ENCODE results near the gene KLHL30.
A peak's percentile ranks its signal among the peaks of the same experiment; 100 is the strongest.

KLHL30 gene, protein sequence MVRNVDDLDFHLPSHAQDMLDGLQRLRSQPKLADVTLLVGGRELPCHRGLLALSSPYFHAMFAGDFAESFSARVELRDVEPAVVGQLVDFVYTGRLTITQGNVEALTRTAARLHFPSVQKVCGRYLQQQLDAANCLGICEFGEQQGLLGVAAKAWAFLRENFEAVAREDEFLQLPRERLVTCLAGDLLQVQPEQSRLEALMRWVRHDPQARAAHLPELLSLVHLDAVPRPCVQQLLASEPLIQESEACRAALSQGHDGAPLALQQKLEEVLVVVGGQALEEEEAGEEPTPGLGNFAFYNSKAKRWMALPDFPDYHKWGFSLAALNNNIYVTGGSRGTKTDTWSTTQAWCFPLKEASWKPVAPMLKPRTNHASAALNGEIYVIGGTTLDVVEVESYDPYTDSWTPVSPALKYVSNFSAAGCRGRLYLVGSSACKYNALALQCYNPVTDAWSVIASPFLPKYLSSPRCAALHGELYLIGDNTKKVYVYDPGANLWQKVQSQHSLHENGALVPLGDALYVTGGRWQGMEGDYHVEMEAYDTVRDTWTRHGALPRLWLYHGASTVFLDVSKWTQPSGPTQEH

DNA sequence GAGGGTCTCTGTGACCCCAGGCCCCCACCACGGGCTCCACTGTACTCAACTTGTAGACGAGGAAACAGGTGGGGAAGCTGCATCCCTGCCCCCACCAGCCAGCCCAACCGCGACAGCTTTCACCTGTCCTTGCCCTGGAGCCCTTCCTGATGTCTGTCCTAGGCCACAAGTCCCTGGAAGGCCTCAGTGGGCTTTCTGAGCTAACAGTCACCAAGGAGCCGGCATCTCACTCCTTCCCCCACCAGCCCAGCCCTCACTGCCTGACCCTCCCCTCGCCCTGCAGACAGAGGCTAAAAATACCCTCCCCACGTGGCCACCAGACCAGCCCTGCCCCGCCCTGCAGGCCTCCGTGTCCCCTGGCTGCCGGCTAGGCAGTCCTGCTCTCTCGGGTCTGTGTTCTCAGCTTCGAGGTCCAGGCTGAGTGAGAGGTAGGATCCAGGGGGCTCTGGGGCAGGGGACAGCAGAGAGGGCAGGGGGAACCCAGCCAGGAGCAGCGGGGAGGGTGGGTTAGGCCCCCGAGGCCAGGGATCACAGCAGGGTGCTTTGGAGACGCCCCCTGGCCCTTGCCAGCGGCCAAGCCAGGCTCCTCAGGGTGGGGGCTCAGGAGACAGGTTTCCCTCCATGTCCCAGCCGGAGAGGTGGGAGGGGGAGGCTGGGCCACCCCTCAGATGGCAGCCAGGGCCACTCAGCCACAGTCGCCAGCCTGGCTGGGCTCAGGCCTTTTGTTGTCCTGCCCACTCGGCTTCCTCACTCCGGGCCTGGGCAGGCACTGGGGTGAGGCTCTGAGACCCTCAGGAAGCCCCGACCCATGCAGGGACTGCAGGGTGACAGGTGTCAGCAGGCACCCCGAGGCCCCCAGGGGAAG is at the start of gene KLHL30:
TSS of gene KLHL30 (plus strand) at position 338 of the 865 bp plus-strand sequence. CDS start 2,087 bp downstream, outside the sequence.
- no peak for DNase-seq (ENCODE audit: low spot score)

DNA sequence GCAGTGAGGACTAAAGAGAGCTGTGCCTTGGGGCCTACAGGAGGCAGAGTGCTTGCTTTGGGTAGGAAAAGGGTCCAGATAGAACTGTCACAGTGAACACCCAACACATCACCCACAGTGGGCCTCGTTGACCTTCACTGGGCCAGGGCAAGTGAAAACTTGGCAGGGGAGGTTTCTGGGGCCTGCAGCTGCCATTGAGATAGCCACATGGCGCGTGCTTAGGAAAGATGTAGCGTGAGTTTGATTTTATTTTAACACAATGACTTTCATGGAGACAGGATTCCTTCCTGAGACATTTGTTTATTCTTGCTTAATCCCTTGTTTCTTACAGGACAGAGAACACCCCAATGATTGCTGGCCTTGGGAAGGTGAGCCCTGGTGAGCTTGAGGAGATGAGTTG is 47.6 kb upstream of the KLHL30 start:
- no peak for DNase-seq (ENCODE audit: low spot score)

DNA sequence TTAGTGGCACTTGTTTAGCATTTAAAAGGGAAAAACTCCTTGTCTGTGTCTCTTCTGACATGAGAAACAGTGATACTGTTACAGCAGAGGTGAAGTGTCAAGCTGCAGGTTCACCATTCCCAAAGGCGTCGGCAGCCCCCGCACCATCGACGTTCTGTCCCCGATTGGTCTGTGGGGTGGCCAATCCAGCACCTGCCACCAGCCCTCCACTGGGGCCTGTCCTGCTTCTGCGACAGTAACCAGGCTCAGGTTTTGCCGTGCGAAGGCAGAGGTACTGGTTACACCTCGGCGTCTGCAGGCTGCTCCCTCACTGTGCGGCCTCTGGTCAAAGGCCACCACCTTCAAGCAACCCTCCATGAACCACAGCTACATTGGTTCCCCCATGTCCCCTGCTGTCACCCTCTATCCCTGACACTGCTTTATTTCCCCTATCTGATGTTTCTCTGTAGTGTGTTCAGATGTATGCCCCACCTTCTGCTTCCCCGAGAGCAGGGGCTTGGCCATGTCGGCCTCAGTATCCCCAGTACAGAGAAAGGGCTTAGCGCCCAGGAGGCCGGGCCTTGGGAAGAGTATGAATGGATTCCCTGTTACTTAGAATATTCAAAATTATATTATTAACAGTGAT is 46.9 kb upstream of the KLHL30 start:
- no peak for DNase-seq (ENCODE audit: low spot score)

DNA sequence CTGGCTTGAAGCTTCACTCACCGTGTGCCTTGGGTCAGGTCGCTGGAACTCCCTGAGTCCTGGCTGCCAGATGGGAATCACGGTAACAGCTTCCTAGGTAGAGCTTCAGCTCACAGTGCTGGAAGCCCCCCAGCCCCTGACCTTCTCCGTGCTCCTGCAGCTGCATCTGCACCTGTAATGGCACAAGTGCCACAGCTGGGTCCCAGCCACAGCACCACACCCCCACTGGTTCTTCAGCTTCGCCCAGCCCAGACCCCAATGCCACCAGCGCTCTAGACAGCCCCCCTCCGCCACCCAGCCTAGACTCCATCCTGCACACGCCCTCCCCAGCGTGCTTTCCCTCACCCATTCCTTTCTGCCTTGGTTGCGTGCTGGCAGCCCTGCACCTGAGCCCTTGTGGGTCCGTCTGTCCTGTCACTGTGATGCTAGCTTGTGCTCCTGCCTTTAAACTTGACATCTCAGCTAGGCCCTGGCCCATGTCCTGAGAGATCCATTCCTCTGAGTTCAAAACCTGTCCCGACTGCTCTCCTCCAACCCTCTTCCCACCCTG is 45.9 kb upstream of the KLHL30 start:
- DNase-seq (ENCODE audit: low spot score): no peak

DNA sequence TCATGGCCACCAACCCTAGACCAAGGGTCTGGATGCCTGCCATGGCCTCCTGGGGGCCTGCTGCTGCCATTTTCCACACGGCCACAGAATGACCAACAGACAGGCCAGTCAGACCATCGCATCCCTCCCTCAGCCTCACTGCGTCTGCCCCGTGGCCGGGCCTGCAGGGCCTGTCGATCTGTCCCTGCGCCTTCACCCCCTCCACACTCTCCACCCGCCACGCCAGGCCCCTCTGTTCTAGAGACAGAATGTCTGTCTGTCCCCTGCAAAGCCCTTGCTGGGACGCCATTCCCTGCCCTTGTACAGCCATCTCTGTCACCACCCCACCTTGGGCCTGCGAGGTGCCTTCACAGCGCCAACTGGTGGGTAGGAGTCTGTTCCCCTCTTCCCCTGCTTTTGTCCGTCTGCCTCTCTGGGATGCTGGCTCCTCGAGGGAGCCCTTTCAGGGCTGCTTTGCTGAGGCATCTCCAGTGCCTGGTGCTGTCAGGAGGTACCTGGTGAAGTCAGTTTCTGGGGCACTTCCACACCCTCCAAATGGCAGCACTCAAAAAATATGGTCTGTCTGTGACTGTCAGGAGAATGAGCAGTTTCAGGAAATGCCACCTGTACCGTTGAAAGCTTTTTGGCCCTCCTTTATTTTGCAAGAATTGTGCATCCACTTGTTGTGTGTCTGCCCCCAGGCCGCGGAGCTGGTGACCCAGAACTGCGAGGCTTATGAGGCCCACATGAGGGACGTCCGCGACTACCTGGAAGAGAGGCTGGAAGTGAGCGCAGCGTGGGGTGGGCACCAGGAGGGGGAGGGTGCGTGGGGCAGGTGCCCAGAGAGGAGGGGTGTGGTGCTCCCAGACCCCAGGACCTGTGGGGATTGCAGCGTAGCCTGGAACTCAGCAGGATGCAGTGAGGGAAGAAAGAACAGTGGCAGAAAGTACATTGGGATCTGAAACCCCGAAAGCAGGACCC is 45.0 kb upstream of the KLHL30 start:
- no peak for DNase-seq (ENCODE audit: low spot score)

DNA sequence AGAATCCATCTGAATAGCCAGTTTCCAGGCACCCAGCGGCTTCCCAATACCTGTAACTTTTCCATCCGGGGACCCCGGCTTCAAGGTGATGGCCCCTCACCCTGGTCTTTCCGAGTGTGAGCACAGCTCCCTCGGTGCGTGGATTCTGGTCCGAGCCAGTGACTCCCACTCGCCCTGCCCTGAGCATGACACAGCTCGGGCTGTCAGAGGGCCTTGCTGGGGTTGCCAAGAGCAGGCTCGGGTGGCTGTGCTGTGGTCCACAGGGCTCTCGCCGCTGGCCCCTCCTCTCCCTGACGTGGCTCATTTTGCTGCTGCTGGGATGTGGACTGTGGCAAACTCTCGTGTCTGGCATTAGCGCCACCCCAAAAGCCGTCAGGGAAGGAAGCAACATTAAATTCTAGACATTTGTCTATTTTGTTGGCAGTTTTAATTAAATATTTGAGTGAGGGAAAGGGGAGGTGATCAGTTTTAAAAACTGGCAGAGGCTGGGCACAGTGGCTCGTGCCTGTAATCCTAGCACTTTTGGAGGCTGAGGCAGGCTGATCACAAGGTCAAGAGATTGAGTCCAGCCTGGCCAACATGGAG is 43.9 kb upstream of the KLHL30 start:
- no peak for DNase-seq (ENCODE audit: low spot score)

DNA sequence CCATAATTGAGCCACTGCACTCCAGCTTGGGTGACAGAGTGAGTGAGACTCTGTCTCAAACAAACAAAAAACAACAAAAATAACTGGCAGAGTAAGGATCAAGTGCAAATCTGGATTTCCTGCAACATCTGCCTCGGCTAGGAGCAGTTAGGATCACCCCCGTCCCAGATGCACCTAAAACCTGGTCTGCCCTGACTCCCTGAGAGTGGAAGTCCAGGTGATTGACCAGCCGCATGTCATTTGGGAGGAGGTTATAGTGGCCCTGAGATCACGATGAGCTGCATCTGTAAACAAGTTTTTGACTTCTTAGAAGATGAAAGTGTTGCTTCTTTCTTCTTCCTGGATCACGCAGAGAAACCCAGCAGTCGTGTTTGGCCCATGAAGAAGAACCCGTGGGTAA is 43.3 kb upstream of the KLHL30 start:
- no peak for DNase-seq (ENCODE audit: low spot score)

DNA sequence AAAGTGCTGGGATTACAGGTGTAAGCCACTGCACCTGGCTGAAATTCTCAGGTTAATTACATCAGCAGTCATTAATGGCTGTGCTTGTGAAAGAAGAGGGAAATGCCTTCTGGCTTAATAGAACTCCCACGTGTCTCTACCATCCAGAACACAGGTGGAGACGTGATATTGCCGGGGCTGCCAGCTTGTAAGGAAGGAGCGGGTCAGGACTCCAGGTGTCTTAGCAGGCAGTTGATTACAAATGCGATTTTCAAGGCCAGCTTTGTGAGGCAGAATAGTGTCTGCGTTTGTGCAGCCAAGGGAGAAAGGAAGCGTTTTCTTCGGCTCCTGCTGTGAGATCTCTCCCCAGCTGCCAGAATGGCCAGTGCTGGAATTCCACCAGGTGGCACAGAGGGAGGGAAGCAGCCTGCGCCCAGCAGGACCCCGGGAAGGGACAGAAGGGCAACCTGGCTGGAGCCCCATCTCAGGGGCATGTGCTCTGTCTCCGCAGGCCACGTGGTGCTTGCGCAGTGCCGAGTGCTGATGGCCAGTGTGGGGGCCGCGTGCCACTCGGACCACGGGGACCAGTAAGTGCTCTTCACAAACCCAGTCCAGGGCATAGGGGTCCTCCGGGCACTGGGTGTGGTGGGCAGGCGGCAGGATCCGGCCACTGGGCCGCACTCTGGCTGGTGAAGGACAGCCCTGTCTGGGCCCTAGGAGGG is 42.0 kb upstream of the KLHL30 start:
- no peak for DNase-seq (ENCODE audit: low spot score)

DNA sequence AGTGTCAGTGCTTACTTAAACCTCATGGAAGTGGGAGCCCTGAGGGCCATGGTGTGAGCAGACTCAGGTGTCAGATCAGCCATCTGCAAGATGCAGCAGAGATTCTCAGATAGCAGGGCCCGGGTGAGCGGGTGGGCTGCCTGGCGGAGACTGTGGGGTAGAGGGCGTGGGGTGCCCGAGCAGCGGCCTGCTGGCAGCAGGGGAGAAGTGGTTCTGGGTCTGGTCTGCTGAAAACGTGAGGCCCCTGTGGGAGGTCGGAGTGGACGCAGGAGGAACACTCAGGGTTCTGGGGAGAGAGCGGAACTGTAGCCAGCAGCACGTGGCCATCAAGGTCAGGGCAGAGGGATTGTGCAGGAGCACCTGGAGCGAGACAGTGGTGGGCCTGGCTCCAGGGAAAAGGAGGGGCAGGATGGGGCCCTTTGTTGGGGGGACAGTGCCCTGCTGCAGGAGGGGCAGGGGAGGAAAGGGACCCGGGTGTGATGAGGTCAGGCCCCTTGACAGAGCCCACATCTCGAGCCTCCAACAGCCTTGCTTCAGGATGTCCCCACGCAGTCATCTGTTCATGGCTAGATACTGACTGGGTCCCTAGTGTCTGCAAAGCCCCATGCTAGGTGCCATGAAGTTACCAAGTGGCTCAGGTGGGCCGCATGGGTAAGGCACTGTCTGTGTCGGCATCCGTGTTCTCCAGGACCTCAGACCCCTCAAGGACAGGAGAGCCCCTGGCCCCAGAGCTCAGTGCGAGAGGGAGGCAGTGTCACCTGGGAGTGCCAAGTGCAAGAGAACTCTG is 41.1 kb upstream of the KLHL30 start:
- DNase-seq (ENCODE audit: low spot score): no peak

DNA sequence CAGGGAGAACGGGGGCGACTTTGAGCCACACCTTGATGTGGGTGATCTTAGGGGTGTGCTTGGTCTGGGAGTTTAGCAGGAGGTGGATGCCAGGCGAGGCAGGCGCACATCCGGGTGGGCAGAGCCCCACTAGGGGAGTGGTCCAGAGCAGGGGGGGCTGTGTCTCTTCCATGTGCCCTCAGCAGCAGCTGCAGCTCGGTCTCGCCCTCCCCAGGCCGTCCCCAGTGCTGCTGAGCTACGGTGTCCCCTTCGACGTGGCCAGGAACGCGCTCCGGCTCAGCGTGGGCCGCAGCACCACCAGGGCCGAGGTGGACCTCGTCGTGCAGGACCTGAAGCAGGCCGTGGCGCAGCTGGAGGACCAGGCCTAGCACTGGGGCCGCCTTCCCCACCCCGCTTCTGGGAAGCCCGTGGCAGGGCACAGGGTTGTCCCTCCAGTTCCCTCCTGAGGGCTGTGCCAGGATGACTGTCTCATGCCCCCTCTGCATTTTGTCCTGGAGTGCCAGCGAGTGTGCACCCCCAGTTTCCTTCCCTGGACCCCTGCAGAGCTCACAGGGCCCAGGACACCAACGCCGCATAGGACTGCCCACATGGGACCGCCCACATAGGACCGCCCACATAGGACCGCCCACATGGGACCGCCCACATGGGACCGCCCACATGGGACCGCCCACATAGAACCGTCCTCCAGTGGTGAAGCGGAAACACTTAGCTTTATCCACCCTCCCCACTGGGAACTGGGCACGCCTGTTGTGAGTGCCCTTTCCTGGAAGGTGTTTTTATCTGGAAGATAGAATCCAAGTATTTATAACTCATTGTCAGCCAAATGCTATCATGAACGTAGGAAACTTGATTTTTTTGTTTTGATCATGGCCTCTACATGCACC is 40.2 kb upstream of the KLHL30 start:
- DNase-seq (ENCODE audit: low spot score): peak; percentile 50

DNA sequence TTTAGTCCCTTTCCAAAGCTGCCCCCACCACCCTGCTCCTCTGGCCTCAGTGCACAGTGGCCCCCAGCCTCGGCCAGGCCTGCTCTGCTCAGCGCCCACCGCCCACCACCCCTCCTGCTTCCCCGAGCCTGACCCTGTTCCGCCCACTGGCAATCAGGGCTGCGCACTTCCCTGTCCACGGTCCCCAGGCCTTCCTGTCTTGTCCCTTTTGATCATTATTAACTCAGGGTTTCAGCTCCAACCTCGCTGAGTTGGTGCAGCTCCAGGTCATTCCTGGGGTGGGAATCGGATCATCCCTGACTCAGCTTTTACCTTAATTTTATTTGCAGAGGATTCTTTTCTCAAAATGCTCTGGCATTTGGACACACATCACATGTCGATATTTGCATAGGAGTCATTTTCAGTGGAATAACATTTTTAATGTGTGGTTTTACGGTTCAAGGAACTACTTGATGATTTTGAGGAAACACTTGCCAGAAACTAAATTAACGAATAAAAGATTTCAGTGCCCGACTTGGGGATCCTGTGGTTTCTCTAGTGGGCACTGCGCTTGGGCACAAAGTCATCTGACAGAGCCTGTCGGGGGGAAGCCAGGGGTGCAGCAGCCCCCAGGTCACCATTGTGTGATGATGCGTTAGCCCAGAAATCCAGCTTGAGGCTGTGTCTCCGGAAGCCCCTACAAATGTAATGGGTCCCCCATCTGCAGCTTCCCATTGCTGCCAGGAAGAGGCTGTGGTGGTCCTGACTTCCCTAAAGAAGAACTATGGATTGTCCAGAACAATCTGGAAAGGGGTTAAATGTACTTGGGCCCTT is 39.4 kb upstream of the KLHL30 start:
- no peak for DNase-seq (ENCODE audit: low spot score)

DNA sequence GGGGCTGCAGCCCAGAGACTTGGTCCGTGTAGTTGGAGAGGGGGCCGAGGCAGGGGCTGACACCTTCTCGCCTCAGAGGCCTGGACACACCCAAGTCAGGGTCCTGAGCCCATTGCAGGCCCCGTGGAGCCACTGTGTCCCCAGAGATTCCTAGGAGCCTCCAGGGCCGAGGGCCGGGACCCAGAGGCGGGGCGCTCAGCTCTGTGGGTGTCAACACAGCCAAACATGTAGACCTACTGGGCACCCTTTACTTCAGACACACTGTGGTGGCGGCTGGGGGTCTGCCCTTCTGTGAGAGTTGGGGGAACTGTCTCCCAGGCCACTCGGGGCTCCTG is 38.8 kb upstream of the KLHL30 start:
- no peak for DNase-seq (ENCODE audit: low spot score)

DNA sequence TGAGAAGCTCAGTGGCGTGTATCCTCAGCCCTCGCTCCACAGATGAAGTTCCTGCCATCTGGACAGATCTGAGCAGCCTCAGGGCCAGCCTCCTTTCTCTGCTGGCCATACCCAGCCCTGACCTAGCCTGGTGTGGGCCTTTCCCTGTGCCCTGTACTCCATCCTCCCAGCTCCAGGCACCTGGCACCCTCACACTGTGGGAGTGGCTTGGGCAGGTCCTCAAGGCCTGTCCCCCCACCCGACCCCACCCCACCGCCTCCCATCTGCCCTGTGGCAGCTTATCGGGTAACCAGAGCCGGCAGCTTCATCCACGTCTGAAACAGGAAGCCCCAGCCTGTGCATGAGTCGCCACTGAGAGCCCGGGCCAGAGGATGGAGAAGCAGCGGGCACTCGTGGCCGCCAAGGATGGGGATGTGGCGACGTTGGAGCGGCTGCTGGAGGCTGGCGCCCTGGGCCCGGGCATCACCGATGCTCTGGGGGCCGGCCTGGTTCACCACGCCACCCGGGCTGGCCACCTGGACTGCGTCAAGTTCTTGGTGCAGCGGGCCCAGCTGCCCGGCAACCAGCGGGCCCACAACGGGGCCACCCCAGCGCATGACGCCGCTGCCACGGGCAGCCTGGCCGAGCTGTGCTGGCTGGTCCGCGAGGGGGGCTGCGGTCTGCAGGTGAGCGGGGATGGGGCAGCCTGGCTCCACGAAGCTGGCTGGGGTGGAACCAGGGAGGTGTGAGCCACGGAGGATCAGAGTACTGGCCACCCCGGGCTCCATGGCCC is 38.2 kb upstream of the KLHL30 start, which contains the start of gene ESPNL:
TSS of gene ESPNL (plus strand) at position 292 of the 772 bp plus-strand sequence. CDS start at position 372, 80 bp downstream.
- DNase-seq (ENCODE audit: low spot score): no peak

DNA sequence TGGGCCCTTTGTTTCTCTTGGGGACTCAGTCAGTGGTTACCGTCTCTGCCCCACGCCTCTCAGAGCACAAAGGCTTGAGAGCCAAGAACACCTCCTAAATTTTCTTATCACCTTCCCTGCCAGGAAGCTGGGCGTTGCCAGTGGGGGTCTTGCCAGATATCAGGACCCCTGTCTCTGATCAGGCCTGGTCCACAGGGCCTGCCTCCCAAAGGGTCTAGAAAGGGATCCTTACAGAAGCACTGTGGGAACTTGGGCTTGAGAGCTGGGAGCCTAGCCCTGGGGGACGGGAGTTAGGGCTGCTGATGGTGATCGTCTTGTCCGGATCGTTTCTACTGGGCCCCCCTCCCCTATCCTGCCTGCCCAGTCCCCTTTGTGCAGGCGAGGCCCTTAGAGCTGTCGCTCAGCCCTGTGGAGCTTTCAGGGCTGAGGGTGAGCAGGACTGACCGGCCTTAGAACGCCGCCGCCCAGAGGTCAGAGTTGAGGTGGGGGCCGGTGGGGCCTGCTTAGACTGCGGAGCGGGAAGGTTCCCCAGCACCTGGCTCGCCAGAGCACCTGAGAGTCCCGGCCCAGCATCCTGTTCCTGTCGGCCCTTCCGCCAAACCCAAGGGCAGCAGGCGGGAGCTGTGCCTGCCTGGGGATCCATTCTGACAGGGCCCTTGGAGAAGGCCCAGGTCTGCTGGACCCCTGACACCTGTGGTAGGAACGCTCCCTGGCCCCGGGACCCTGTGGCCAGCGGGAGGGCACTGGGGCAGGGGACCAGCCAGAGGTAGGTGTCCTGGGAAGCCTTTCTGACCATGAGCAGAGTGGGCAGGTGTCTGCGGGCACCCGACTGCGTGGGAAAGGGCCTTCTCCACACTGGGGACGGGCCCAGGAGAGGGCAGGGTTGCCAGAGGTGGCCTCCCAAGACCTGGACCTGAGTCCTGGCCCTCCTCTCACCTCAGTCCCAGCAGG is 37.4 kb upstream of the KLHL30 start:
- DNase-seq (ENCODE audit: low spot score): no peak

All from activated CD4-positive, alpha-beta T cell treated with anti-CD3 and anti-CD28 coated beads, Interleukin-2, Interleukin-4, amounts not matched to agents 100 ng/mL and 50 ng/mL, durations not matched to agents 16 hours and 8 hours (primary cell).